ENCODE results near the gene METRN.

METRN gene

DNA sequence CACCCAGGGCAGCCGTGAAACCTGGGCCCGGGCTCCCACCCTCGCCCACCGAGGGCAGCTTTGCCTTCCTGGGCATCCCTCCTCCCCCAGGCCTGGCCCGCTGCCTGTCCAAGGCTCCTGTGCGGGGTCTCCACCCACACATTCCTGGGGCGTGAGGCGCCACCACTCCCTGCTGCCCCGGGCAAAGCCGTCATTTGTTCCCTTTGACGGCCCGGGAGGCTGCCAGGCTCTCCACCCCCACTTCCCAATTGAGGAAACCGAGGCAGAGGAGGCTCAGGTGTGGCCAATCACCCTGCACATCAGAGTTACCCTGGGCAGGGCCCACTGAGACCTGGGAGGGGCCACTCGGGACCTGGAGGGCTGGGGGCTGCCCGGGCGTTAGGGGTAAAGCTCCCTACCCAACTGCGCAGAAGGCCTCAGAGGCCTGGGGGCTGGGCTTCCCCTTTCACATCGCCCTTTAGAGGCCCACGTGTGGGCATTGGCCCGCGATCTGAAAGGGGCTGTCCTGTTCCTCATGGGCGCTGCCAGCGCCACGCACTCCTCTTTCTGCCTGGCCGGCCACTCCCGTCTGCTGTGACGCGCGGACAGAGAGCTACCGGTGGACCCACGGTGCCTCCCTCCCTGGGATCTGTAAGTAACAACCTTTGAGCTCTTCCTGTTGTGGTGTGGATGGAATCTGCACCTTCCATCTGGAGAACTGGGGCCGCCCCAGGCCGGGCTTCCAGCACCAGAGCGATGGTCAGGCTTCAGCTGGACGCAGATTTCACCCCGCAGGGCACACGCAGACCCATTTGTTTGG, 45.8 kb downstream of the METRN start, which contains the start of gene MSLN:
TSS of gene MSLN (plus strand) at position 190 of the 799 bp plus-strand sequence. CDS start 1,947 bp downstream, outside the sequence.
- DNase-seq (ENCODE audit: low read depth), result no peak
- TF ChIP-seq CTCF (IDR thresholded peaks at IDR 0.05; ENCODE audit: insufficient read depth, low read depth, low read length, missing control alignments), result no peak
- H3K4me3 ChIP-seq (ENCODE audit: low read depth, low read length), result no peak within 1 kb of the TSS

- TF ChIP-seq CTCF (IDR thresholded peaks at IDR 0.05; ENCODE audit: insufficient read depth, low read depth, low read length, missing control alignments), result no peak
- no peak for DNase-seq (ENCODE audit: low read depth)
- H3K4me3 ChIP-seq (ENCODE audit: low read depth, low read length), result no peak overlapping the region
These were observed 47.0 kb downstream of the METRN start for GRCh38 chr16:761625-762513.

- H3K4me3 ChIP-seq (ENCODE audit: low read depth, low read length), result no peak overlapping the region
- no peak for TF ChIP-seq CTCF (IDR thresholded peaks at IDR 0.05; ENCODE audit: insufficient read depth, low read depth, low read length, missing control alignments)
These were observed 47.8 kb downstream of the METRN start for GRCh38 chr16:762595-763268.

GRCh38 chr16:763369-764183, 48.7 kb downstream of the METRN start:
- no peak for TF ChIP-seq CTCF (IDR thresholded peaks at IDR 0.05; ENCODE audit: insufficient read depth, low read depth, low read length, missing control alignments)
- no peak overlapping the region for H3K4me3 ChIP-seq (ENCODE audit: low read depth, low read length)
- DNase-seq (ENCODE audit: low read depth), result no peak

More at GRCh38 chr16:762595-763268, 47.8 kb downstream of the METRN start:
- DNase-seq (ENCODE audit: low read depth), result no peak

- no peak overlapping the region for H3K4me3 ChIP-seq (ENCODE audit: low read depth, low read length)
- no peak for TF ChIP-seq CTCF (IDR thresholded peaks at IDR 0.05; ENCODE audit: insufficient read depth, low read depth, low read length, missing control alignments)
- no peak for DNase-seq (ENCODE audit: low read depth)
These were observed 49.3 kb downstream of the METRN start for GRCh38 chr16:764184-764750.

All from GM12865 (cell line).